ENCODE results near the gene AOPEP. TPM values are rescaled to one million over a fixed set of nuclear protein-coding genes. Genes with fewer than 3 reads are reported as not detected.

AOPEP gene
- total RNA-seq, 2 donors from 2014 or later = 12.4 to 12.9 TPM

- Mint-ChIP-seq H3K4me3 (peak overlapping the region; percentile 85), H3K27ac (peak overlapping the region; percentile 94), H3K27me3 (no peaks in the 10 kb centered on the region), H3K36me3 (ENCODE audit: low read depth) (peaks cover 2% of the 10 kb centered on the region), H3K4me1 (peaks cover 46% of the 10 kb centered on the region)
- ATAC-seq (peak; percentile 97), DNase-seq (peak; percentile 35 to 59 (median 51))
- H3K9me3 ChIP-seq (ENCODE audit: control insufficient read depth, low read length, poor library complexity, severe bottlenecking) = no peaks in the 10 kb centered on the region
Observed at GRCh38 chr9:94860678-94861588, 134.4 kb downstream of the AOPEP start.

GRCh38 chr9:94861589-94862272 is 135.2 kb downstream of the AOPEP start:
- Mint-ChIP-seq H3K27ac (peak overlapping the region; percentile 94), H3K27me3 (no peaks in the 10 kb centered on the region), H3K4me1 (peaks cover 46% of the 10 kb centered on the region), H3K4me3 (peak overlapping the region; percentile 85), H3K36me3 (ENCODE audit: low read depth) (peaks cover 2% of the 10 kb centered on the region)
- no peak for ATAC-seq
- DNase-seq = no peak
- H3K9me3 ChIP-seq (ENCODE audit: control insufficient read depth, low read length, poor library complexity, severe bottlenecking) = no peaks in the 10 kb centered on the region

DNA sequence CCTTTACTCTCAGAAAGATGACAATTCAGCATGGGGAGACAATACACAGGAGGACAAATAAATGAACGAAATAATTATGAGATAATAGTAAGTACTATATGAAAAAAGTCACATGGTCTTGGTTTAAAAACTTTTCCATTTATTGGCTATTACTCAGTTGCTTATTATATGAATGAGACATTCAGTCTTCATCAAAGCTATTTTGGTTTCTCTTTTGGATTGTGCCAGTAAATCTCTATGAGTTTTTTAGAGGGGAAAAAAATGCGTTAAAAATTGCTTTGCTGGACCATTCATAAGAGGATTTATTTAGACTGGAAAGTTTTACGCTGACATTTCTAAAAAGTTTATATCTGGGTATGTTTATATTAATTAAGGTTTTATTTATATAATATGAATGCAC is 137.7 kb downstream of the AOPEP start:
- no peak overlapping the region for H3K27ac Mint-ChIP-seq
- DNase-seq (no peak), ATAC-seq (no peak)
- H3K4me3 Mint-ChIP-seq = no peak overlapping the region
- no peaks in the 10 kb centered on the region for H3K27me3 Mint-ChIP-seq
- peaks cover 4% of the 10 kb centered on the region for H3K36me3 Mint-ChIP-seq (ENCODE audit: low read depth)
- peaks cover 42% of the 10 kb centered on the region for H3K4me1 Mint-ChIP-seq
- no peaks in the 10 kb centered on the region for H3K9me3 ChIP-seq (ENCODE audit: control insufficient read depth, low read length, poor library complexity, severe bottlenecking)

GRCh38 chr9:94864862-94865509 is 138.5 kb downstream of the AOPEP start:
- H3K27ac Mint-ChIP-seq = no peak overlapping the region
- H3K27me3 Mint-ChIP-seq = no peaks in the 10 kb centered on the region
- peaks cover 4% of the 10 kb centered on the region for H3K36me3 Mint-ChIP-seq (ENCODE audit: low read depth)
- no peak for ATAC-seq
- H3K9me3 ChIP-seq (ENCODE audit: control insufficient read depth, low read length, poor library complexity, severe bottlenecking) = no peaks in the 10 kb centered on the region
- H3K4me3 Mint-ChIP-seq = no peak overlapping the region
- no peak for DNase-seq
- H3K4me1 Mint-ChIP-seq = peaks cover 35% of the 10 kb centered on the region

DNA sequence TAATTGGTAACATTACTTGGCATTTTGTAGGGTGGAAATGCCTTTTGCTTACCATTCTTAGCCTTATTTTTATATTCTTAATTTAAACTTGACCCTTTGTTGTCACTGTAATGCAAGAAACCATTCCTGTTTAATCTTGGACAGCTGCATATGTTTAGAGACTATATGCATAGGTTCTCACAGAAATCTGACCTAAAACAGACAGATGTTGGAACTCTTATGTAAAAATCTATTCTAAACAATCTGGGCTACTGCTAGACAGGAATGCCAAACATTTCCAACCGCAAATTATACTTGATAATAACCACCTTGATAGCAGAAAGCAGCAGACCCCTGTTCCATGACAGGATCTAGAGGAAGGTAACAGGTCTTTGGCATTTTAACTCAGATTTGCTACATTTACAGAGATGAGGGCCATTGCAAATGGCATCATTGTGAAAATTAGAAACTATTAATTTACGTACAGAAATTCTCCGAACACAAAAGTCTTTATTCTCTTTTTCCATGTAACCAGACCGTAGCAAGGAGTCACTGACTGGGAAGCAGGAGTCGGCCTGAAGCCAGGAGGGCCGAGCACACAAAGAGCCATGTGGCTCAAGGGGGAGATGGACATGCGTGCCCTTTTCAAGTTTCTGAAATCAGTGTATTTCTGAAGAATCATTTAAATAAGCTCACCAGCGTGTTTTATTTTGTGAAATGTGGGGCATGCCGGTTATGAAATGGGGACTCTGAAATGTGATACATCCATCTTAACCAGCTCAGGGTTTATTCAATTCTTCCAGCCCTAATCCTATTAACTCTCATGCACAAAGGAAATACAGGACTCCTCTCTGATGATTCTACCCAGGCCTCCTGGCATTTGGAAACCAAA is 139.3 kb downstream of the AOPEP start:
- no peak overlapping the region for H3K4me3 Mint-ChIP-seq
- no peak for ATAC-seq
- H3K4me1 Mint-ChIP-seq = peaks cover 33% of the 10 kb centered on the region

GRCh38 chr9:94866770-94867169 is 140.3 kb downstream of the AOPEP start:
- ATAC-seq (no peak), DNase-seq (no peak)
- Mint-ChIP-seq H3K4me1 (peaks cover 33% of the 10 kb centered on the region), H3K4me3 (no peak overlapping the region), H3K27me3 (no peaks in the 10 kb centered on the region), H3K27ac (no peak overlapping the region), H3K36me3 (ENCODE audit: low read depth) (peaks cover 2% of the 10 kb centered on the region)
- H3K9me3 ChIP-seq (ENCODE audit: control insufficient read depth, low read length, poor library complexity, severe bottlenecking) = no peaks in the 10 kb centered on the region

More for the DNA sequence above, 139.3 kb downstream of the AOPEP start:
- no peaks in the 10 kb centered on the region for H3K9me3 ChIP-seq (ENCODE audit: control insufficient read depth, low read length, poor library complexity, severe bottlenecking)
- H3K36me3 Mint-ChIP-seq (ENCODE audit: low read depth) = peaks cover 4% of the 10 kb centered on the region
- no peak overlapping the region for H3K27ac Mint-ChIP-seq
- H3K27me3 Mint-ChIP-seq = no peaks in the 10 kb centered on the region
- no peak for DNase-seq

- Mint-ChIP-seq H3K36me3 (ENCODE audit: low read depth) (peaks cover 2% of the 10 kb centered on the region), H3K27me3 (no peaks in the 10 kb centered on the region), H3K4me3 (no peak overlapping the region), H3K27ac (no peak overlapping the region), H3K4me1 (peaks cover 33% of the 10 kb centered on the region)
- no peak for DNase-seq
- H3K9me3 ChIP-seq (ENCODE audit: control insufficient read depth, low read length, poor library complexity, severe bottlenecking) = no peaks in the 10 kb centered on the region
- ATAC-seq = no peak
Observed at GRCh38 chr9:94867281-94867841, 140.9 kb downstream of the AOPEP start.

DNA sequence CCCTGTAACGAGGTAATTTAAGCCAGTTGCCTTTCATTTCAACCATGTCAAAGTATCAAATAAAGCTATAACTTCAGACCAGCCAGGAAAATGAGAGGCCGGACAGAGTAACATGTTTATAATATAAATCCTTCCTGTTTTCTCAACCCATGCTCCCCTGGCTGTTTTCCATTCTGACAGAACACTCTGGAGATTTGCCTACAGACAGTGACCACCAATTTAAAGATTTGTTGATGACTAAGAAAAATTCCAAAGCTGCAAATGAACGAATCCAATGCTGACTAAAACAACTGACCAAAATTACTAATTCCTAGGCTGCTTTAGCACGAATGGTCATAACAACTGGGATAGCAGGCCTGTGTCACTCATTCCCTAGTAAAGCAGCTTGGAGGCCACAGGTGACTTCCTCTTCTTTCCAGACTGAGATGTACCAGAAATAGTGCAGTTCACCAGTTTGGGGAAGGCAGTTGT is 141.4 kb downstream of the AOPEP start:
- no peak overlapping the region for H3K27ac Mint-ChIP-seq
- ATAC-seq = no peak
- no peaks in the 10 kb centered on the region for H3K9me3 ChIP-seq (ENCODE audit: control insufficient read depth, low read length, poor library complexity, severe bottlenecking)
- H3K4me3 Mint-ChIP-seq = no peak overlapping the region
- DNase-seq = no peak
- H3K27me3 Mint-ChIP-seq = no peaks in the 10 kb centered on the region
- H3K36me3 Mint-ChIP-seq (ENCODE audit: low read depth) = peaks cover 2% of the 10 kb centered on the region
- peaks cover 33% of the 10 kb centered on the region for H3K4me1 Mint-ChIP-seq

- Mint-ChIP-seq H3K27me3 (no peaks in the 10 kb centered on the region), H3K27ac (no peak overlapping the region), H3K4me3 (no peak overlapping the region), H3K4me1 (peaks cover 34% of the 10 kb centered on the region), H3K36me3 (ENCODE audit: low read depth) (peaks cover 2% of the 10 kb centered on the region)
- ATAC-seq (no peak), DNase-seq (no peak)
- H3K9me3 ChIP-seq (ENCODE audit: control insufficient read depth, low read length, poor library complexity, severe bottlenecking) = no peaks in the 10 kb centered on the region
Observed at GRCh38 chr9:94868464-94868863, 142.0 kb downstream of the AOPEP start.

DNA sequence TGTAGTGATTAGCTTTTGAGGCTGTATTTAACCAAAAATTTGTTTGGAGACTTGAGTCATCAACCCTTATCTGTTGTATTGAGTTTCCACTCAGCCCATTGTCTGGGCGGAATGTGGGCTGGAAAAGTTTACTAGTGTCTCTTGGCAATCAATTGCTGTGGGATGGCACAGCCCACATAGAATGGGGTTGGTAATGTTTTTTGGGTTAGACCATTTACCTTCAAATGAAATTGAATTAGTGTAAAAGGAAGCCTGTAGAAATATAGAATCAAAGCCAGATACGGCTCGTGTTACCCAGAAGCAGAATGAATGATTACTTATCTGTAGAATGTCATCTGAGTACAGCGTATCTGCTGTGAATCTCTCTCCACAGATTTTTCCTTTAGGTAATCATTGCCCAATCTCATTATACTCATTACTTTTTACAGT is 142.9 kb downstream of the AOPEP start:
- Mint-ChIP-seq H3K27me3 (no peaks in the 10 kb centered on the region), H3K4me1 (peaks cover 26% of the 10 kb centered on the region), H3K4me3 (no peak overlapping the region), H3K36me3 (ENCODE audit: low read depth) (peaks cover 2% of the 10 kb centered on the region), H3K27ac (no peak overlapping the region)
- H3K9me3 ChIP-seq (ENCODE audit: control insufficient read depth, low read length, poor library complexity, severe bottlenecking) = no peaks in the 10 kb centered on the region
- DNase-seq (no peak), ATAC-seq (no peak)

DNA sequence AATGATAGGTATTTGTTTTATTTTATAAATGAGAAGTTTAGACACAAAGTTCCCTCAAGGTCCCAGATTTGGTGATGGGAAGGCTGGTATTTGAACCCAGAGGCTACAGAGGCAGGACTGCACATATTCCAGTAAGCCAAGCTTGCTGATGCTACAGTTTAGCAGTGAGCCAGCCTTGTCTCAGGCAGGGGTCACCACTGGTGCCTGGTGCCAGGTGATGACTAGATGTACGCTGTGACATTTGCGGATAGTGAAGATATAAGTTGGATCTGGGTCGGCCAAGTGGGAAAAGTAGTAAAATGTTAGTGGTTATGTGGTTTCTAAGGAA is 143.9 kb downstream of the AOPEP start:
- H3K4me3 Mint-ChIP-seq = peak overlapping the region; percentile 78
- peaks cover 26% of the 10 kb centered on the region for H3K4me1 Mint-ChIP-seq
- H3K36me3 Mint-ChIP-seq (ENCODE audit: low read depth) = peaks cover 2% of the 10 kb centered on the region
- no peaks in the 10 kb centered on the region for H3K9me3 ChIP-seq (ENCODE audit: control insufficient read depth, low read length, poor library complexity, severe bottlenecking)
- DNase-seq (no peak), ATAC-seq (no peak)
- no peaks in the 10 kb centered on the region for H3K27me3 Mint-ChIP-seq
- peak overlapping the region; percentile 63 for H3K27ac Mint-ChIP-seq

GRCh38 chr9:94870793-94871558 is 144.5 kb downstream of the AOPEP start:
- peak overlapping the region; percentile 27 for H3K27ac Mint-ChIP-seq
- H3K4me3 Mint-ChIP-seq = peak overlapping the region; percentile 78
- H3K9me3 ChIP-seq (ENCODE audit: control insufficient read depth, low read length, poor library complexity, severe bottlenecking) = no peaks in the 10 kb centered on the region
- ATAC-seq (peak; percentile 98), DNase-seq (peak in 2 of 3 donors; percentile 20 to 53)
- peaks cover 26% of the 10 kb centered on the region for H3K4me1 Mint-ChIP-seq
- peaks cover 2% of the 10 kb centered on the region for H3K36me3 Mint-ChIP-seq (ENCODE audit: low read depth)
- no peaks in the 10 kb centered on the region for H3K27me3 Mint-ChIP-seq

All from T-helper 17 cell (primary cell).